ENCODE results near the gene TASP1. TPM values are rescaled to one million over a fixed set of nuclear protein-coding genes. Genes with fewer than 3 reads are reported as not detected.

The TASP1 gene
- total RNA-seq, 1 donor from 2014 or later: 9.2 TPM

DNA sequence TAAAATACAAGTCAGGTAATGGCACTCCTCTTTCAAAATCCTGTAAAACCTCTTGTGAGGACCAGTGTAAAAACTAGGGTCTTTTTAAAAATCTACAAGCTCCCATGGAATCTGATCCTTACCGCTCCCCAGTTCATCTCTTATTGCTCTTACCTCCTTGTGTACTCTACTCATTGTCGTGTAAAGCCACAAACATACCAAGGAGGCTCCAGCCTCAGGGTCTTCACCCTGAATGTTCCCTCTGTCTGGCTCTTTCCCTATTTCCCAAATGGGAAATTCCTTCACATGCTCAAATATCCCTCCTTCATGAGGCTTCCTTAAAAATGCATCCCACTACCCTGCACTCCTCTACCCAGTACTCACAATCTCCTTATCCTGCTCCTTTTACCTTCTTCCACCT, 67.1 kb downstream of the TASP1 start:
- DNase-seq (ENCODE audit: low read depth, low spot score): no peak

DNA sequence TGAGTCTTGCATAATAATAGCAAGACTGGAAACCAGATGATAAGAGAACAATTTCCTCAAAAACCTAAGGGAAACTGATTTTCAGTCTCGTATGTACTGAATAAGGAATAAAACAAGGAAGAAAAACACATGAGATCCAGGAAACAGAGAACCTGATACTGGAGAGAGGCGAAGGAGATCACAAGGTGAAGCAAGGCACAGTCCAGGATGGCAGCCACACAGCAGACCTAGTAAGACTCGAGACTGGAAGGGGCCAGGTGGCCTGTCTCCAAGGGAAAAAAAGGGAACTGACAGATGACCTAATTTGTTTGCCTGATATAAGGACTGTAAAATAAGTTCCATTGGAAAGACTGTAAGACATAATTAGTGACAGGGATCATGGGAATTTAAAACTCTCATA, 71.1 kb downstream of the TASP1 start:
- no peak for DNase-seq (ENCODE audit: low read depth, low spot score)

DNA sequence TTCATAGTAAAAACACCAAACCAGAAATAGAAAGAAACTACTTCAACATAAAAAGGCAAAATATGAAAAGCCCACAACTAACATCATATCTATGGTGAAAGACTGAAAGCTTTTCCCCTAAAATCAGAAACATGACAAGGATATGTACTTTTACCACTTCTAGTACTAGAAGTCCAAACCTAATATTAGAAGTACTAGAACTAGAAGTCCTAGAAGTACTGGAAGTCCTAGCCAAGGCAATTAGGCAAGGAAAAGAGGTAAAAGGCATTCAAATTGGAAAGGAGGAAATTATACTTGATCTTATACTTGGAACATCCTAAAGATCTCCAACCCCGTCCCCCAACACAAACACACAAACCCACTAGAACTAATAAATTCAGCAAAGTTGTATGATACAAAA, 74.9 kb downstream of the TASP1 start:
- no peak for DNase-seq (ENCODE audit: low read depth, low spot score)

DNA sequence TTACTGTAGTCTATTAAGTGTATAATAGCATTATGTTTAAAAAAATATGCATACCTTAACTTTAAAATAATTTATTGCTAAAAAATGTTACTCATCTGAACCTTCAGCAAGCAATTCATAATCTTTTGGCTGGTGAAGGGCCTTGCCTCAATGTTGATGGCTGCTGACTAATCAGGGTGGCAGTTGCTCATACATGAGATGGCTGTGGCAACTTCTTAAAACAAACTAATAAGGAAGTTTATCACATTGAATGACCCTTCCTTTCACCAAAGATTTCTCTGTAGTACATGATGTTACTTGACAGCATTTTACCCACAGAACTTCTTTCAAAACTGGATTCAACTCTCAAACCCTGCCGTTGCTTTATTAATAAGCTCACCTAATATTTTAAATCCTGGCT, 84.0 kb downstream of the TASP1 start:
- no peak for DNase-seq (ENCODE audit: low read depth, low spot score)

DNA sequence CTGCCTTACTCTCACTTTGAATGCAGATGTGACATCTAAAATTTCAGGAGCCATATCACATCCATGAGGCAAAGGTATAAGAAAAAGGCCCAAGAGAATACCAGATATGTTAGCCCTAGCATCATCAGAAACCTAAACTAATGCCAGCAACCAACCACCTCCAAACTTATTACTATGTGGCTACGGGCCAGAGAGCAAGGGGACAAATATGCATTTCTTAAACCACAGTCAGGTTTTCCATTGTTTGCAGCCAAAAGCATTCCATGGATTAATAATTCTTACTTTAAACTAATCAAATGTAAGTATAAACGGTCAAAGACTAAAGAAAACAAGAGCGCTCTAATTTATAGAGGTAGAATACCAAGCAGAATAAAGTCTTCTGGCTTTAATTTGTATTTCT, 84.7 kb downstream of the TASP1 start:
- DNase-seq (ENCODE audit: low read depth, low spot score): no peak

DNA sequence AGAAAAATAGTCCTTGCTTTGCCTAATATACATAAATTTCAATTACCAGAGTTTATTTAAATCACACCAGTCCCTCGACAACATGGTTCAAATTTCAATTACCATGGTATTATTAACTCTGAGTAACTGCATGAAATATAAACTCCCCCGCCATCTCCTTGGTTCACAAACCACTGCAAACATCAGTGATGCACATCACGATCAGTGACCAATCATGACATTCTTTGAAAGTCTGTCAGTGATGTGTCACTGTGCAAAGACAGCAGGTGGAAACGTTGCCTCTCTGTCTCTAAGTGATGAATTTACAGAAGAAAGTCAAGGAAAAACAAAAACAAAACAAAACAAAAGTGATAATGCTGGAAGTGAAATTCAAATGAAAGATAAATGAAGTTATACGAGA, 86.7 kb downstream of the TASP1 start:
- no peak for DNase-seq (ENCODE audit: low read depth, low spot score)

DNA sequence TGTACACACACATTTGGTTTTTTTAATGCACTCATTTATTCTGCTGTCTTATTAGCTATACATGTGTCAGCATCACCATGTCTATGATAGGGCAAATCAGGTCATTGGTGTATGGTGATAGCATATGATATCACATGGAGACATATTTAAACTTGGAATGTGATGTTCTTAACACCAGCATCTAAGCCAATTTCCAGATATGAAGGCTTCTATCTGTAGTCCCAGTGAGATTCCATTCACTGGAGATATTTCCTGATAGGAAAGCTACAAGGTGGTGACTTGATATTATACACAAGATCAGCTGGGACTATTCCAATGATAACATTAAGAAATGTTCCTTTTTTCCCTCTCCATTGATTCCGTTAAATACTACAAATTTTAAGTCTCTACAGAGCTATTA, 89.3 kb downstream of the TASP1 start:
- peak; percentile 15 for DNase-seq (ENCODE audit: low read depth, low spot score)

DNA sequence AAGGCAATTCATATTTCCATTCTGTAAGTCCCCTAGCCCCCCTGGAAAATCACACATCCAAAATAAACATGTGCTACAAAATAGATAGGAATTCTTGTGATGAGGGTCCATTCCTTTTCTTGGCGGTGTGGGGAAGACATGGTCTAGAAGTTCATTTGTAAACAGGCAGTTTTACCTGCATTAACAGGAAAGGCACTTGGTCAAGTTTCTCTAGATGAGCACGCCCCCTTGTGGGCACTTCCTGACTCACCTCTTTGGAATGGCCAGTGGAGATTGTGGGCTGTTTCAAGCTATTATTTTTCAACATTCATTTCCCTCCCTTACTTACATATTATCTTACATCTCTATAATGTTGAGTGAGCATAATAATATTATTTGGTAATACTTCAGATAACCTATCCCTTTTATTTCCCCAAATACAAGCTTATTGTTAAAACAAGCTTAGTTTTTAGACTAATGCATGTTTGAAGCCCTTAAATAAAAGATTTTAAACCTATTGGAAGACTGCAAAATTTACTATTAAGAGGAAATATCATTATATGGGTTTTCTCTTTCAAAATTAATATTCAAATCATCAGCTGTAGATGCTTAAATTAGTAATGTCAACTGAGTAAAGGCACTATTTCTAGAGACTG, 92.1 kb downstream of the TASP1 start:
- peak; percentile 17 for DNase-seq (ENCODE audit: low read depth, low spot score)

DNA sequence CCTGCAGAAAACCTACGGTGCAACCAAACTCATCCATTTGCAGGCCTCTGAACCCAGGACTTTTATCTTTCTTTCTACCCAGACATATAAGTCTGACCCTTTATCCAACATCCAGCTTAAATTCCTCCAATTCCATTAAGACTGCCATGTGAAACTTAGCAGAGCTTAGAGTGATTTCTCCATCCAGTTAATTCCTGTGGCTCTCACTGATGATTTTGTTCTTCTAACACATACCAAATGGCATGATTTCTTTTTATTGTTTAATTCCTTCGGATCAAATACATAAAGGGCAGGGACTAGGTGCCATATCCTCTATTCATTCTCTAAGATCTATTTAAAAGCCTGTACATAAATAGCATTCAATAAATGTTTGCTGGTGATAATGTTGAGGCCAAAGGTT, 92.9 kb downstream of the TASP1 start:
- no peak for DNase-seq (ENCODE audit: low read depth, low spot score)

DNA sequence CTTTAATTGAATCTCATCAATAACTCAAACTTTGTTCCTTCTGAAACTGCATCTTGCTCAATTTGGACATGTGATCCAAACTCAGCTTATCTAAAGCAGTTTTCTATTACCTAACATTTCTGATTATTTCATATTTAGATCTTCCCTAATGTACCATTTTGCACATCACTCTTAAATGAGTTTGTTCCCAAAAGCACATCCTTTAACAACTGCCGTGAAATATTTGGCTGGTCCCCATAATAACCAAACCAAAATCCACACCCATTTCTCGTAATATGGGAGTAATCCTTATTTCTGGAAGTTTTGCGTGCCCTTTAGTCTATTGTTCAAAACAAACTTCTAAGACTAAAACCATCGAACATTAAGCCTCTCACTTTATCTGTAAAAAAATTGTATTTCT, 94.9 kb downstream of the TASP1 start:
- DNase-seq (ENCODE audit: low read depth, low spot score): no peak

DNA sequence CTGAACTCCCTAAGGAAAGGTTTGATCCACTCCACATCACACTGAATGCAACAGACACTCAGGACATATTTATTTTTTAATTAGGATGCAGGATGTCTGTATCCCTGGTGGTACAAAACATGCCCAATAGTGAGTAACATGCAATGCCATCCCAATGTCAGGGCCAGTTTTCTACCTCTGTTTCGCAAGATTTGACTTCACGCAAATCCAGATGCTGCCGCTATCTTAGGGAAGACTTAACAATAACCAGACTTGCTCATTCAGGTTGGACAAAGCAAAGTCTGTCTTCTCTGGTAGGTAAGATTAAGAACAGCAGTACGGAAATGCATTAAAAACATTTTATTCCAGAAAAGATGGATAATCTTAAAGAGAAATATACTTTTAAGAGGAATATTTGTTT, 103.1 kb downstream of the TASP1 start:
- no peak for DNase-seq (ENCODE audit: low read depth, low spot score)

DNA sequence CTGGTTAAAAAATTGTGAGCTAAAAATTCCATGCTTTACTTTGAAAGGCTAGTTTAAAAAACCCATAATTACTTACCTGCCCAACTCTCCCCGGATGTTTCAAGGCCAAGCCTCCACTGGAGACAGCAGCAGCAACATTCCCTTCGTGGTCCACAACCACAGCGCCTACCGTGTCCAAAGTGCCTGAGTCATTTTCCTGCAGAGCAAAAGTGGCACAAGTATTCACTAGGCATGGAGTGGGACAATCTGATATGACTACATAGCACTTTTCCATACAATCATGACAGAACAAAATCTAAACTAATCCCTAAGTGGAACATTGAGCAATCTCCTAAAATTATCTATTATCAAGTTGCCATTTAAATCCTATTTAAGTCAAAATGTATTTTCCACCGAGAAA, 104.8 kb downstream of the TASP1 start:
- DNase-seq (ENCODE audit: low read depth, low spot score): no peak

DNA sequence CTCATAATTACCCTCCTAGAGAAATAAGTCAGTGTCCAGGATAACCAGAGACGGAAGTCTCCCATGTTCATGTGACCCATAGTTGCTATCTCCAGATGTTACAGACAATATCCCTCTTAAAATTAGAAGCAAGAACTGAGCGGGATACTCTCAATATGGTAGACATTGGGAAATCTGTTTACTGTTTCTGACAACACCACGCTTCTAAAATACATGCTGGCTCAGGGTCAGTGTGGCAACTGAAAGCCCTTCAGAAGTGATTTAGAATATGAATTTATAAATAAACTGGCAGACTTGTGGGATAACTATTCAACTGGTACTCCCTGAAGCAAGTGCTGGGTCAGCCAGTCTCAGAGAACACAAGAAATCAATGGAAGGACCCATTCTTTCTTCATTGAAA, 108.6 kb downstream of the TASP1 start:
- no peak for DNase-seq (ENCODE audit: low read depth, low spot score)

DNA sequence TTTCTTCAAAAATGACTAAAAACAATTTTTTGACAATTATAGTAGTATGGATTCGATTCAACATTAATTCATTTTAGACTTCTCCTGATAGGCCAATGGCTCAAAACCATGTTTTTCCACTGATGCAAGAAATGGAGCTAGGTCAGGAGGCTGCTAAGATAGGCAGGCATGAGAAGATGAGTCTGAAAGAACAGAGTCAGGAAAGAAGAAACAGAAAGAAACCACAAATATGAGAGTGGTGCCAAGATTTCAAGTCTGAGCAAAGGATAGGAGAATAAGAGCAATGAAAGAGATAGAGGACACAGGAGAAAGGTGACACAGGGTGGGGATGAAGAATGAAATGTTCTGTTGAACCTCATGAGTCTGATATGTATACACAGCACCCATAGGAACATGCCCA, 112.2 kb downstream of the TASP1 start:
- DNase-seq (ENCODE audit: low read depth, low spot score): no peak

DNA sequence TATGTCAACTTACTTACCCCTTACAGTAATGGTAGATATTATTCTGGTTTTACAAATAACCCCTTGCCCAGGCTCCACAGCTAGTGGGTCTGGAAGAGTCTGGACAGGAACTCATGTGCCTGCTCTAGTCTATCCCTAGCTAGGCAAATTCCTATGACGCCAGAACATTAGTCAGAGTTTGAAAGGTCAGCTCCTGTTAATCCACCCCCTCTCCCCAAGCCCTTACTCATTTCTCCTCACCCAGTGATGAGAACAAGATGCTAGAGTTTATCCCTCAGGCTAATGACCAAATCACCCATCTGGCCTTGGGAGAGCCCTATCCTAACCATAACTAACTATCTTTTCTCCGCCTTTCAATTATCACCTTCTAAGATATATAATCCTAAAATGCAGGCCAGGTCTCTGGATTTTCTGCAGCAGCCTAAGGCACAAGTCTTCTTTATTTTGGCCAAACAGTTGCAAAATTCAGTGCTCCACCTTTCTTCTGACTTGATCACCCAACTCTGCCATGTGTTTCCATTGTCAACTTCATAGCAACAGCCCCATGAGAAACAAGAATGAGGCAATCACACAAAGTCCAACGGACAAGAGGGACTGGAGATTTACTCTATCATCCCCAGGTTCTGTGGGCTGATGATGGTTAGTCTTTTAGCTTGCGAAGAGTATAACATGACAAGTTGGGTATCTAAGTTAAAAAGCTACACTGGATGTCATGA, 113.3 kb downstream of the TASP1 start:
- DNase-seq (ENCODE audit: low read depth, low spot score): no peak

DNA sequence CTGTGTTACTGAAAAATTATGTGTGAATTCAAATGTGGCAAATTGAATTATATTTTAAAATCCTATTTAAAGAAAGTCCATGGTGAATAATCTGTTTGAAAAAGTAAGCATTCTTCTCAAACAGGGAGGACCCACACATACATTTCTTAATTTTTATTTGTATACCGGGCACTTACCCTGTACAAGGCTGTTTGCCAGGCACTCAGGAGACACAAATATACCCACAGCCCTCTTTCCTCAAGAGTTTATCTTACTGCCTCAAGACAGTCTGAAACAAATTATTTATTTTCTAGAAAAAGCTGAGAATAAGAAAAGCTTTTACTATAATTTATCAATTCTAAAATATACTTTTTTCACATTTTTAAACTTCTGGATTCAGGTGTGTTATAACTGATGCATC, 114.4 kb downstream of the TASP1 start:
- DNase-seq (ENCODE audit: low read depth, low spot score): no peak

DNA sequence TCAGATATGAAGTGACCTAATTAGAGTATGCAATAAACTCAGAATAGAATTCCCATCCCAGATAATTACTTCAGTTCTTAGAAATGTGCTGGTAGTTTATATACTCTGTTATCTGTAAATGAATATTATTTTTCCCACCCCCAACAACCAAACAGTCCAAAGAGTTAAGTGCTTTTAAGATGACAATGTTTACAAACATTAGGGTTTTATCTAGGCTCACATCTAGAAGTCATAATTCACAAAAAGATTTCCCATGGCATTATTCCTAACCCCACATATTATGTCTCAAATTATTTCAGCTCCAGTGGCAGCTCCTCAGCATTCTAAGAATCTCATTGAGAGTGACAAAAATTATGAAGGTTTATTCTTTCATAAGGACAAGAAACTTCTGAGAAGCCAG, 120.9 kb downstream of the TASP1 start:
- DNase-seq (ENCODE audit: low read depth, low spot score): no peak

DNA sequence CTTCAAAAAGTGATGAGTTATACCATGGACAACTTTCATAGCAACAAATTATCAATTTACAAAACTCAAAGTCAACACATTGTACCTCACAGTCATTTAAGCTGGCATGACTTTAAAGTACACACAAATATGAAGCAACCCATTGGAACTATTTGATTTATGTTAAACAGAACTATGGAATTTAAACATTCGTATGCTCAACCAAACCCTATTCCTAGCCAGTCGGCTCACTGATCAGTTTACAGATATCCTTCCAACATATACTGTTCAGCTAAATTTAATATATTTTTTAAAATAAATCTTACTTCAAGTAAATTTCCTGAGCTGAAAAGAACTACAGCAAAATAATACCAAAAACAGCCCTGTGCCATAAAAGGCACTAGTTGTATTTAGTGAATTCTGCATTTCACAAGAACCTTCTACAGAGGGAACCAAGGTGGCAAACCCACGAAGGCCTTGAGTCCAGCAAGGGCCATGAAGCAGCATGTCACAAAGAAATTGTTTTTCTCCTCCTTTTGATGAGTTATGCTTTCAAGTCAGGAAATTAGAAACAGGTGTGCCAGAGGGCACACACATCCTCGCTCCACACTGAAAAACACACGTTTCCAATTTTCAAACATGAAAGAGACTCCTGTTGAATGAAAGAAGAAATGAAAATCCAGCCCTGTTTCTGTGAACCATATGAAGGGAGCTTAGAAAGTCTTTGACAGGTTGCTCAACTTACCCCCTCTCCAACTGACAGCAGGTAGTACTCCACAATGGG, 122.8 kb downstream of the TASP1 start:
- no peak for DNase-seq (ENCODE audit: low read depth, low spot score)

DNA sequence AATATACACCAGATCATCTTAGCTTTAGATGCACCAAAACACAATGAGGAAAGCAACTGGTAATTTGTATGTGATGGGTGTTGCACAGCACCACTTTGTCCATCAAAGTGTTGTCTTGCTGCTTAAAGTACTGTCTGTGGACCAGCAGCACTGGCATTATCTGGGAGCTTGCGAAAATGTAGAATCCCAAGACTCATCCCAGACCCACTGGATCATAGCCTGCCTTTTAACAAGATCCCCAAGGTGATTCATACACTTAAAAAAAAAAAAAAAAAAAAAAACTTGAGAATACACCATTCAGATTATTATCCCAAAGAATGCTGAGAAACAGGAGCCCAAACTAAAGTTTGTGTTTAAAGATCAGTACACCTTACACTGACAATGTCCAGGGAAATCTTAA, 123.4 kb downstream of the TASP1 start:
- no peak for DNase-seq (ENCODE audit: low read depth, low spot score)

DNA sequence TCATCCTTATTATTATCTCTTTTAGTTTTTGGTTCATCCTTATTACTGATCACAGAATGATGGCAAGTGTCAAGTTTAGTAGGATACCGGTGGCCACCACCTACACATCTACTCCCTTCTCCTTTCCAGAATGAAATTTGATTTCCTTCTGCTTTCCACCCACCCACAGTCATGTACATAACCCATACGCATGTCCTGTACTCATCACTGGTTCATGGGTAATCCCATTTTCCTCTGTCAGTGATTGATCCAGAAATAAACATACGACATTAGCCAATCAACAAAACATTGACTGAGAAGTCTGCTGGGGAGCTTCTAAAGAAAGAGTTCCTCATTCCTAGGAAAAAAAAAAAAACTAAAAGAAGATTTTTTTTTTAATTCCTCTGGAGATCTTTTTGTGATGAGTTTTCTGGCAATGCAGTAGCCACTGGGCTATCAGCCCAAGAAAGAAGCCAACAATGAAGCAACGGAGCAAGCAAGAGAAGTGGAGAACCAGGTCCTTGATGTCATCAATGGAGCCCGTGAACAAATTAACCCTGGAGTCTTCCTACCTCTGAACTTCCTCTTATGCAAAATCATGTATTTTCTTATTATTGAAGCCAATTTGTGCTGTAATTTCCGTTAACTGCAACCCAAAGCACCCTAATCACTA, 127.8 kb downstream of the TASP1 start:
- no peak for DNase-seq (ENCODE audit: low read depth, low spot score)

DNA sequence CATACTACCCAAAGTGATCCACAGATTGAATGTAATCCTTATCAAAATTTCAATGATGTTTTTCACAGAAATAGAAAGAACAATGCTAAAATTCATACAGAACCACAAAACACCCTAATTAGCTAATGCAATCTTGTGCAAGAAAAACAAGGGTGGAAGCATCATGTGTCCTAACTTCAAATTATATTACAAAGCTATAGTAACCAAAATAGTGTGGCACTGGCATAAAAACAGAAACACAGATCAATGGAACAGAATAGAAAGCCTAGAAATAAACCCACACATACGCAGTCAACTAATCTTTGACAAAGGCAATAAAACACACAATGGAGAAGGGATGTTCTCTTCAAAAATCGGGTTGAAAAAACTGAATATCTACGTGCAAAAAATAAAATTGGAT, 131.1 kb downstream of the TASP1 start:
- DNase-seq (ENCODE audit: low read depth, low spot score): no peak

DNA sequence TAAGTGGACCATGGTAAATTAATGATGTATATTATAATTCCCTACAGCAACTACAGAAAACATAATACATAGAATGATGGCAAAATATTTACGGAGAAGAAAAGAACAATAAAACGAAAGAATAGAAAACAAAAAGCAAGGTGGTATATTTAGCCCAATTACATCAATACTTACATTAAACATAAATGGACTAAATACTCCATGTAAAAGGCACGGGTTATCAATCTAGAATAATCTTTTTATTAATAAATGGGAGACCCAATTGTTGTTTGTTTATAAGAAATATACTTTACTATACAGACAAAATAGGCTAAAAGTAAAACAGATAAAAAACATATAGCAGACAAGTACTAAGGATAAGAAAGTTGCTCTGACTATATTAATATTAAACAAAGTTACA, 137.2 kb downstream of the TASP1 start:
- DNase-seq (ENCODE audit: low read depth, low spot score): no peak
